Measurements from ENCODE around the gene RNF227. TPM values are rescaled to one million over a fixed set of nuclear protein-coding genes. Genes with fewer than 3 reads are reported as not detected.
A peak's percentile ranks its signal among the peaks of the same experiment; 100 is the strongest.
"Not testable (repeated sequence)": the region's sequence is repeated elsewhere in the genome, so short reads cannot be mapped to it uniquely, and the experiment has no call there.

The RNF227 gene
- total RNA-seq = 3.6 and 4.0 TPM in 2 replicates
- long read RNA-seq = 0 reads

GRCh38 chr17:7915611-7916384 lies at the start of gene RNF227:
Gene RNF227, minus strand, starts transcription at chr17:7916289. Its CDS starts 94 bp downstream, at chr17:7916195.
- Mint-ChIP-seq H3K27ac (ENCODE audit: unreplicated experiment) (peak within 1 kb of the TSS; percentile 86), H3K27me3 (ENCODE audit: low read depth) (peaks cover 7% of the 10 kb centered on the region), H3K9me3 (peaks cover 3% of the 10 kb centered on the region), H3K4me3 (peak within 1 kb of the TSS; percentile 86), H3K4me1 (peaks cover 25% of the 10 kb centered on the region), H3K36me3 (ENCODE audit: low read depth) (peaks cover 2% of the 10 kb centered on the region)
- DNase-seq (ENCODE audit: low read depth, low spot score) = peak; percentile 80
- TF ChIP-seq CTCF (conservative IDR thresholded peaks at IDR 0.05) = no peak

- Mint-ChIP-seq H3K4me3 (no peak overlapping the region), H3K27ac (ENCODE audit: unreplicated experiment) (no peak overlapping the region), H3K4me1 (no peaks in the 10 kb centered on the region), H3K9me3 (no peaks in the 10 kb centered on the region), H3K27me3 (ENCODE audit: low read depth) (peaks cover 16% of the 10 kb centered on the region), H3K36me3 (ENCODE audit: low read depth) (no peaks in the 10 kb centered on the region)
- DNase-seq (ENCODE audit: low read depth, low spot score) = no peak
- no peak for TF ChIP-seq CTCF (conservative IDR thresholded peaks at IDR 0.05)
Measured at GRCh38 chr17:7961421-7961820, 45.3 kb upstream of the RNF227 start.

GRCh38 chr17:7959503-7960253 lies 43.6 kb upstream of the RNF227 start:
- no peak for DNase-seq (ENCODE audit: low read depth, low spot score)
- Mint-ChIP-seq H3K4me1 (no peaks in the 10 kb centered on the region), H3K27me3 (ENCODE audit: low read depth) (peaks cover 16% of the 10 kb centered on the region), H3K4me3 (no peak overlapping the region), H3K36me3 (ENCODE audit: low read depth) (no peaks in the 10 kb centered on the region), H3K9me3 (no peaks in the 10 kb centered on the region), H3K27ac (ENCODE audit: unreplicated experiment) (no peak overlapping the region)
- no peak for TF ChIP-seq CTCF (conservative IDR thresholded peaks at IDR 0.05)

GRCh38 chr17:7956228-7956965 lies 40.3 kb upstream of the RNF227 start:
- Mint-ChIP-seq H3K27me3 (ENCODE audit: low read depth) (peaks cover 9% of the 10 kb centered on the region), H3K4me1 (no peaks in the 10 kb centered on the region), H3K9me3 (no peaks in the 10 kb centered on the region), H3K27ac (ENCODE audit: unreplicated experiment) (no peak overlapping the region), H3K4me3 (no peak overlapping the region), H3K36me3 (ENCODE audit: low read depth) (no peaks in the 10 kb centered on the region)
- no peak for TF ChIP-seq CTCF (conservative IDR thresholded peaks at IDR 0.05)
- DNase-seq (ENCODE audit: low read depth, low spot score) = no peak

DNA sequence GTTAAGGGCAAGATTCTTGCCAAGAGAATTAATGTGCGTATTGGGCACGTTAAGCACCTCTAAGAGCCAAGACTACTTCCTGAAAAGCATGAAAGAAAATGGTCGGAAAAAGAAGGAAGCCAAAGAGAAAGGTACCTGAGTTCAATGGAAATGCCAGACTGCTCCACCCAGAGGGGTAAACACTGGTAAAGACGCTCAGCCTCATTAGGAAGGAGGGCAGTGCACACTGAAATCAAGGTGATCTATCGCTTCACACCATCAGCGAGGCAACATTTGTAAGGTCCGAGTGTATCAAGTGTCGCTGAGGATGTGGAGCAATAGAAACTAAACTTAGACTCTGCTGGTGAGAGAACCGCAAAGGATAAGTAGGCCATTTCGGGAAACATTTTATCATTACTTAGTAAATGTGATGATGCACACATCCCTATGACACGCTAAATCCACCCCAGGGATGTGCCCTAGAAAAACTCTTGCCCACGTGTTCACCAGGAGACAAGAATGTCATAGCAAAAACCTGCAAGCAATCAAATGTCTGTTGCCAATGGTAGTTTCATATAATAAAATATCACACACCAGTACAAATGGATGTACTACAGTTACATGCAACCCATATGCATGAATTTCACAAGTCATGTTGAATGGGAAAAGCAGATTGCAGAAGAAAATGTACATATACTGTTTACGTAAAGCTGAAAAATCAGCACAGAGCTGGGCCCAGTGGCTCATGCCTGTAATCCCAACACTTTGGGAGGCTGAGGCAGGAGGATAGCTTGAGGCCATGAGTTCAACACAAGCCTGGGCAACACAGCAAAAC lies 39.5 kb upstream of the RNF227 start:
- TF ChIP-seq CTCF (conservative IDR thresholded peaks at IDR 0.05) = no peak
- Mint-ChIP-seq H3K4me3 (no peak overlapping the region), H3K4me1 (no peaks in the 10 kb centered on the region), H3K27me3 (ENCODE audit: low read depth) (peaks cover 3% of the 10 kb centered on the region), H3K36me3 (ENCODE audit: low read depth) (no peaks in the 10 kb centered on the region), H3K9me3 (no peaks in the 10 kb centered on the region), H3K27ac (ENCODE audit: unreplicated experiment) (no peak overlapping the region)
- no peak for DNase-seq (ENCODE audit: low read depth, low spot score)

- not testable (repeated sequence) for H3K27ac Mint-ChIP-seq (ENCODE audit: unreplicated experiment); DNase-seq (ENCODE audit: low read depth, low spot score); H3K9me3 Mint-ChIP-seq; H3K4me3 Mint-ChIP-seq; H3K36me3 Mint-ChIP-seq (ENCODE audit: low read depth); H3K4me1 Mint-ChIP-seq; H3K27me3 Mint-ChIP-seq (ENCODE audit: low read depth)
Measured at GRCh38 chr17:7953266-7953665, 37.2 kb upstream of the RNF227 start.

All from neural crest cell (in vitro differentiated cells).